Glomerular endothelial cell (primary cell): ENCODE results near the gene E2F3. TPM values are rescaled to one million over a fixed set of nuclear protein-coding genes. Genes with fewer than 3 reads are reported as not detected.
"Not testable (repeated sequence)": the region's sequence is repeated elsewhere in the genome, so short reads cannot be mapped to it uniquely, and the experiment has no call there.

Experiments
- DNase-seq: peaks from one replicate; pipeline ENCODE4 v3.0.0-alpha.2; 2011; ENCODE audit warnings: low read depth, low spot score; ENCODE audit errors: extremely low read depth
- total RNA-seq: library from RNA; depleted of rRNA; stranded (reverse); fragments of >200 nt; gene quantifications from 2 replicates; pipeline ENCODE4 v1.2.3, GENCODE V29; 2015

Gene E2F3
- total RNA-seq, 1 donor from 2014 or later = 16.4 TPM

- not testable (repeated sequence) for DNase-seq
These were observed 123.5 kb downstream of the E2F3 start for GRCh38 chr6:20525208-20525607.

- DNase-seq = peak; percentile 44
These were observed 127.4 kb downstream of the E2F3 start for GRCh38 chr6:20529086-20529448.

GRCh38 chr6:20532881-20533280, 131.2 kb downstream of the E2F3 start:
- DNase-seq = no peak

- DNase-seq = no peak
These were observed 132.1 kb downstream of the E2F3 start for GRCh38 chr6:20533746-20534294.

- peak; percentile 68 for DNase-seq
These were observed 132.9 kb downstream of the E2F3 start, which contains the start of gene CDKAL1 for GRCh38 chr6:20534295-20535262. TSS of gene CDKAL1 (plus strand) at chr6:20534457. CDS start at chr6:20546351, 11,894 bp downstream.

GRCh38 chr6:20538131-20538662, 136.5 kb downstream of the E2F3 start:
- DNase-seq = no peak

GRCh38 chr6:20538907-20539306, 137.2 kb downstream of the E2F3 start:
- DNase-seq = no peak

GRCh38 chr6:20539387-20539786, 137.7 kb downstream of the E2F3 start:
- no peak for DNase-seq

GRCh38 chr6:20540683-20541082, 139.0 kb downstream of the E2F3 start:
- no peak for DNase-seq

- no peak for DNase-seq
These were observed 139.7 kb downstream of the E2F3 start for GRCh38 chr6:20541382-20541781.

- peak; percentile 77 for DNase-seq
These were observed 141.4 kb downstream of the E2F3 start for GRCh38 chr6:20542927-20543602.

Other genes with a start within 250 kb of the E2F3 start
- gene MBOAT1, start 189.4 kb upstream of the E2F3 start, total RNA-seq = 1.4 and 2.9 TPM in 2 replicates
- 8.8 and 11.2 TPM in 2 replicates for gene CDKAL1, start 132.6 kb downstream of the E2F3 start, total RNA-seq